Activated T-helper 9 cell treated with anti-CD3 and anti-CD28 coated beads, Interleukin-2, amount 50 U/mL, for 16 hours (primary cell): ENCODE measurements around the gene HNRNPH1.

Experiments used
- DNase-seq: peaks from one replicate; pipeline ENCODE4 v3.0.0-alpha.2; 2020; ENCODE audit warnings: low read depth

The HNRNPH1 gene

GRCh38 chr5:179623906-179624741, 653 bp upstream of the HNRNPH1 start:
- peak; percentile 38 for DNase-seq

GRCh38 chr5:179621551-179622214, 1.8 kb downstream of the HNRNPH1 start:
- DNase-seq, result no peak

GRCh38 chr5:179620703-179621350, 2.6 kb downstream of the HNRNPH1 start:
- DNase-seq, result no peak

GRCh38 chr5:179620293-179620692, 3.2 kb downstream of the HNRNPH1 start:
- no peak for DNase-seq

GRCh38 chr5:179619776-179620175, 3.7 kb downstream of the HNRNPH1 start:
- DNase-seq, result no peak

GRCh38 chr5:179618923-179619554, 4.4 kb downstream of the HNRNPH1 start:
- no peak for DNase-seq

GRCh38 chr5:179617930-179618329, 5.5 kb downstream of the HNRNPH1 start:
- no peak for DNase-seq

GRCh38 chr5:179616002-179616594, 7.4 kb downstream of the HNRNPH1 start:
- no peak for DNase-seq

GRCh38 chr5:179615203-179615602, 8.3 kb downstream of the HNRNPH1 start:
- DNase-seq, result no peak

- DNase-seq, result no peak
These were observed 8.7 kb downstream of the HNRNPH1 start for GRCh38 chr5:179614745-179615144.

GRCh38 chr5:179613460-179614071, 9.9 kb downstream of the HNRNPH1 start:
- no peak for DNase-seq

- DNase-seq, result no peak
These were observed 10.7 kb downstream of the HNRNPH1 start for GRCh38 chr5:179612577-179613459.

GRCh38 chr5:179610903-179611265, 12.6 kb downstream of the HNRNPH1 start:
- no peak for DNase-seq

- DNase-seq, result no peak
These were observed 13.2 kb downstream of the HNRNPH1 start for GRCh38 chr5:179610109-179610902.

GRCh38 chr5:179609834-179610108, 13.7 kb downstream of the HNRNPH1 start:
- no peak for DNase-seq

GRCh38 chr5:179608131-179608581, 15.3 kb downstream of the HNRNPH1 start:
- no peak for DNase-seq

- no peak for DNase-seq
These were observed 16.1 kb downstream of the HNRNPH1 start for GRCh38 chr5:179607160-179607931.

- no peak for DNase-seq
These were observed 16.6 kb downstream of the HNRNPH1 start for GRCh38 chr5:179606910-179607159.

GRCh38 chr5:179606071-179606909, 17.2 kb downstream of the HNRNPH1 start:
- DNase-seq, result no peak
